HG02642 (cell line): ENCODE results near the gene PPP1R12C.
"Not testable (repeated sequence)": the region's sequence is repeated elsewhere in the genome, so short reads cannot be mapped to it uniquely, and the experiment has no call there.

Source experiments
- ATAC-seq: cut with Tn5 transposase; IDR thresholded peaks from one replicate; pipeline ENCODE4 v1.9.1; 2021; ENCODE audit warnings: mild to moderate bottlenecking; ENCODE audit not compliant: unreplicated experiment, poor library complexity

Gene PPP1R12C

GRCh38 chr19:55080121-55080967 is 37.1 kb downstream of the PPP1R12C start:
- ATAC-seq: no peak

DNA sequence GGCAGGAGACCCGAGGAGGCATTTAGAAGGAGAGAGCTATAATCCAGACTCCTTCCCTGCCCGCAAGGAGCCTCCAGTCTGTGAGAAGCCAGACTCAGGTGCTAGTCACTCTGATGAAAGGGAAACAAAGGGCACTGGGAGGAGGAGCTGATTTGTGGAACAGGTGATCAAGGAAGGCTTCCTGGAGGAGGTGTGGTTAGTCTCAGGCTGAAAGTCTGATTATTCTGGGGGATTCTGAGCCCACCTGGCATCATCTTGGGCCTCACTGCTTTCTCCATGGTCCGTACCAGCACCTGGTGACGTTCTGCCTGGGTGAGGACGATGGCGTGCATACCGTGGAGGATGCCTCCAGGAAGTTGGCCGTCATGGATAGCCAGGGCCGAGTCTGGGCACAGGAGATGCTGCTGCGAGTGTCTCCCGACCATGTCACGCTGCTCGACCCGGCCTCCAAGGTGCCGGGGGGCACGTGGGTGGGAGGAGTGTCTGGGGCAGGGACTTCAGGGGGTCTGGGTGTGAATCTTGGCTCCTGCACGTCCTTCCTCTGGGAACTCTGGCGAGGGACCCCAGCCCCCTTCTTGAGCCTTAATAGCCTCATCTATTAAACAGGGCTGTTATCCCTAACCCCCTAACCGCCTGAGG is 37.9 kb downstream of the PPP1R12C start:
- no peak for ATAC-seq

DNA sequence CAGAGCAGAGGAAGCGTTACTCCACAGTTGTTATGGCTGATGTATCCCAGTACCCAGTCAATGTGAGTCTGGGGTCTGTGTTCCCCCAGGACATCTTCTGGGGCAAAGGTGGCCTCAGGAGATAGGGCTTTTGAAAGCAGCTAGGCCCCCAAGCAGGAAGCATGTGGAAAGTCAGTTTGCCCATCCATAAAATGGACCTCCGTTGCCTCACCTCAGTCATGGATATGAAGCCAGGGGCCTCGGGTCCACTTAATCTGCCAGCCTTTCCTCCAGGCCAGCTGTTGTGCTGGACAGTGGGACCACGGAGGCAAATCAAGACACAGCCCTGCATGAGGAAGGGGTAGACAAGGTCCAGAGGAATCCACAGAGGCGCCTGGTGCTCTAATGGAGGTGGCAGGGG is 38.4 kb downstream of the PPP1R12C start:
- ATAC-seq: no peak

DNA sequence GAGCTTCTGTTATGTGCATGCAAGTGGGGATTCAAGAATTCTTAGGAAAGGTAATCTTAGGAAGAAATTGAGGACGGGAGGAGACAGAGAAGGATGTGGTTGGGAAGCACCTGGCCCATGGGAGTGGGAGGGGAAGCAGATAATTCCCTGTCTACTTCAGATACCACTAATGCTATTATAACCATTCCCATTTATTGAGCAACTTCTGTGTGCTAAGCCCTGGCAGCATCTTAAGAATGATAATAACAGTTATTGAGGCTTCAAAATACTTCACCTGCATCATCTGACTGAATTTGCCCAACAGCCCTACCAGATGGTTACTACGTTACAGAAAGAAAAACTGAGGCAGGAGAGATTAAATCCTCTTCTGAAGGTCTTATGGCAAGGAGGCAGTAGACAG is 40.3 kb downstream of the PPP1R12C start:
- no peak for ATAC-seq

GRCh38 chr19:55076321-55076720 is 41.1 kb downstream of the PPP1R12C start:
- ATAC-seq: no peak

DNA sequence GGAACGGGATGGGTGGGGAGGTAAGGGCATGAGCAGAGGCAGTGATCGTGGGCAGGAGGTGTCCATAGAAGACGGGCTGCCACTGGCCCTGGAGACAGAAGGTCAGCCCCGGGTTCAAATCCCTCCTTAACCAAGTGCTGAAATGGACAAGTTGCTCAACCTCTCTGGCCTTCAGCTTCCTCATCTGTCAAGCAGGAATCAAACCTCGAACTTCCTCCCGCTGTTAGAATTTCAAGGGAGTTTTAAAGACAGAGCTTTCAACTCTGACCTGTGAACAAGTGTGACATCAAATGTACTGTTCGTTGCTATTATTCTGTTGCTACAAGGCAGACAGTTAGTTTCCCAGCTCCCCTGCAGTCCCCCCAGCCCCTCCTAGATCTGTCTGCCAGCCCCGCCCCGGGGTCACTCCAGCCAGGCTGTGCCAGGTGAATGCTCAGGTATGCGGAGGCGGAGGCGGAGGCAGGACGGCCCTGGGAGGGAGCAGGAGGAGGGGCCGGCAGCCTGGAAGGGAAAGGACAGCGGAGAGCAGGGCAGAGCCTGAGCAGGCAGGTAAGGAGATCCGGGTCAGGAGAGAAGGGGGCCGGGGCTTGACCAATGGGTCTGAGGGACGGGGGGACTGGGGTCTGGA is 42.0 kb downstream of the PPP1R12C start, which contains the start of gene EPS8L1:
EPS8L1 (plus strand) TSS at position 499 of the 628 bp plus-strand sequence. CDS start 576 bp downstream, outside the sequence.
- no peak for ATAC-seq

- no peak for ATAC-seq
Observed at GRCh38 chr19:55071913-55072312, 45.5 kb downstream of the PPP1R12C start.

GRCh38 chr19:55071129-55071502 is 46.3 kb downstream of the PPP1R12C start:
- ATAC-seq: no peak

GRCh38 chr19:55070466-55071128 is 46.8 kb downstream of the PPP1R12C start:
- ATAC-seq: no peak

DNA sequence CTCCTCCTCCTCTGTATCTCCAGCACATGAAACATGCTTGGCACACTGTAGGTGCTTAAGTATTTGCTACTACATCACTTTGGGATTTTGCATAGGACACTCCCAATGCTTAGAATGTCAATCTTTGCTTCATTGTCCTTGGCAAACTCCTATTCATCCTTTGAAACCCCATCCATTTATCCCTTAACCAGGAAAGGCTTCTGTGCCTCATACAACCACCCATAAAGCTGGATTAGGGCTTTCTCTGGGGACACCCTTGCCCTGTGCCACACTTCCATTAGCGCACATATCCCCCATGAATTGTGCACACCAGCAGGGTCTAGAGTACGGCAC is 47.6 kb downstream of the PPP1R12C start:
- ATAC-seq: no peak

DNA sequence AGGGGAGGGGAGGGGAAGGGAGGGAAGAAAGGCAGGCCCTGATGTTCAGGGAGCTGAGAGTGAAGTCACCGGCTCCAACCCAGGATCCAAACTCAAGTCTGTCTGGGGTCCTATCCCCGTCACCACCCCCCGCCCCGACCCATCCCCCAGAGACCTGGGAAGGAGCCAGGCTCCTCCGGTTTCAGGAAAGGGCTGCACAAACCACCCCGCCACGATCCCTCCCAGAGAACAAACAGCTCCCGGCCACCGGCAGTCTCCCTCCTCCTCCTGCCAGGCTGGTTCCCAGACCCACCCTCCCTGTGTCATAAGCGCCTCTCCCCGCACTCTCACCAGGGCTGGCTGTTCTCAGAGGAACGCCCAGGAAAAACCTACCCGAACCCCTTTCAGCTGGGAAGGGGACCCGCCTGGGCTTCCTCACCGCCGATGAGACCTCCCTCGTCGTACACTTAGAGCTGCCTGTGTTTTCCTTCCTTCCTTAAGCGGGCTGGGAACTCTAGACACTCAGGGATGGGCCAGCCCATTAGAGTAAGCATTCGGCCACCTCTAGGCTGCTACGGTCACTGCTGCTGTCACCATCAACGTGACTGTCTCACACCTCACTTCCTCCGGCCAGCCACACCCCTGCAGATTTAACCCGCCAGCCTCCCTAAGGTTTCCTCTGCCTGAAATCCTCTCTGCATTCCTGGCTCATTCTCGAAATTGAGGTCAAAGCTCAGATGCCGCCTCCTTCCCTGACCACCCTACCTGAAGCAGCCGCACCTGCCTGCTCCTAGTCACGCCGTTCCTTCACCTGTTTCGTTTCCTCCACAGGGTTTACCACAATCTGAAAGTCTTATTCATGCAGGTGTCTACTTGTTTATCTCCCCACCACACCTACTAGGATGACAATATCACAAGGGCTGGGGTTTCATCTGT is 48.2 kb downstream of the PPP1R12C start:
- ATAC-seq: no peak

DNA sequence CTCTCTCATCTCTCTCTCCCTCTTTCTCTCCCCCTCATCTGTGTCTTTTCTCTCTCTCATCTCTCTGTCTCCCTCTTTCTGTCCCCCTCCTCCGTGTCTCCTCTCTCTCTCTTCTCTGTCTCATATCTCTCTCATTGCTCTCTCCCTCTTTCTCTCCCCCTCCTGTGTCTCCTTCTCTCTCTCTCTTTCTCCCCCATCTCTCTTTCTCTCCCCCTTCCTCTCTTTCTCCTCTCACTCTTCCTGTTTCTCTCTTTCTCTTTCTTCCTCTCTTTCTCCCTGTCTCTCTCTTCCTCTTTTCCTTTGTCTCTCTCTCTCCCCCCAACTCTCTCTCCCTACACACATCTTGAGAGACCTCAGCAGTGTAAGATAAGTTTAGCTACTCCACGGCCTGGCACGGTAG is 49.6 kb downstream of the PPP1R12C start:
- ATAC-seq: no peak

- no peak for ATAC-seq
Observed at GRCh38 chr19:55066107-55066709, 51.2 kb downstream of the PPP1R12C start.

DNA sequence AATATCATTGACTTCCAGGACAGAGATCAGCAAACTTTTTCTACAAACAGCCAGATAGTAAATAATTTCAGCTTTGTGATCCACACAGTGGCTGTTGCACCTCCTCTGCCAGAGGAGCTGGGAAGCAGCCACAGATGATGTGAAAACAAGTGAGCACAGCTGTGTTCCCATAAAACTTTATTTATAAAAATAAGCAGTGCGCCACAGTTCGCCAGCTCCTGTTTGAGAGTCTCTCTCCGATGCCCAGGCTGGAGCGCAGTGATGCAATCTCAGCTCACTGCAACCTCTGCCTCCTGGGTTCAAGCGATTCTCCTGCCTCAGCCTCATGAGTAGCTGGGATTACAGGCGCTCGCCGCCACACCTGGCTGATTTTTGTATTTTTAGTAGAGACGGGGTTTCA is 51.9 kb downstream of the PPP1R12C start:
- not testable (repeated sequence) for ATAC-seq

GRCh38 chr19:55063492-55063843 is 54.0 kb downstream of the PPP1R12C start:
- no peak for ATAC-seq

DNA sequence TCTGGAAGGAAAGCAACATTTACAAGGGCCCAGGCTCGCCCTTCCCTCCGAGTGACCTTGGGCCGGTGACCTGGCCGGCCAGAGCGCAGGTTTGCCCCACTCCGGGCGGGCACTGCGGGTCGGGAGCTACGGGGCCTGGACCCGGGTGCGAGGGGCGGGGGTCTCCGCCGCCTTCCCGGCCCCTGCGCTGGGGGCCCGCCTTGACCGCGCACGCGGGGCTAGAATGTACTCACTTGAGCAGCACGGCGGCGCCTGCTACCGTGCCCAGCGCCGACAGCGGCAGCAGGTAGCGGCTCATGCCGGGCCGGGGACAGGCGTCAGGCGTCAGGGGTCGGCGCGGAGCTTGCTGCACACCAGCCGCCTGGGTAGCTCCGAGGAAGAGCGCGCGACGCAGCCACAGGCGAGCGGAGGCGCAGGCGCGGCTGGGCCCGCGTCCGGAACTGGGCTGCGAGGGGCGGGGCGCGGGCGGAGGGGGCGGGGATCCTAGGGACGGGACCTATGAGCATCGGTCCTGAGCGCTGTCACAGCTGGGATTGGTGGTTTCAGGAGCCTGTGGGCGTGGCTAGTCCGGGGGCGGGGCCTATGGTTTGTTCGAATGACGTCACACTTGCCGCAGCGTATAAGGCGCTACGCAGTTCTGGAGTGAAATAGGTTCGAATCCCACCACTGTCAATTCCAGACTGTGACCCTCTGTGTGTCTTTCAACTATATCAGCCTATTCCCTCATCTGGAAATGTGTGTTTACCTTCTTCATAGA is 54.5 kb downstream of the PPP1R12C start, which contains the start of gene RDH13:
RDH13 (minus strand) TSS at position 414 of the 757 bp plus-strand sequence; CDS start at position 298, 116 bp downstream.
- ATAC-seq: peak; percentile 93

- ATAC-seq: not testable (repeated sequence)
Observed at GRCh38 chr19:55060287-55060686, 57.1 kb downstream of the PPP1R12C start.

- no peak for ATAC-seq
Observed at GRCh38 chr19:55058781-55059610, 58.4 kb downstream of the PPP1R12C start.
